Neural progenitor cell (in vitro differentiated cells): ENCODE data around the gene RRM1. TPM values are rescaled to one million over a fixed set of nuclear protein-coding genes. Genes with fewer than 3 reads are reported as not detected.
A peak's percentile ranks its signal among the peaks of the same experiment; 100 is the strongest.
"Not testable (repeated sequence)": the region's sequence is repeated elsewhere in the genome, so short reads cannot be mapped to it uniquely, and the experiment has no call there.

Source experiments
- DNase-seq: peaks from one replicate; pipeline ENCODE4 v3.0.0-alpha.2; 2016; ENCODE audit warnings: low spot score
- H2AFZ ChIP-seq: fragments of 200-600 bp; sonication (generic); replicated peaks from 2 replicates; pipeline ENCODE4 v1.6.1; 2016; ENCODE audit warnings: antibody characterized with exemption
- H3F3A ChIP-seq: fragments of 200-600 bp; sonication (generic); 2 replicates; pipeline ENCODE4 v1.6.1; 2016; ENCODE audit warnings: antibody characterized with exemption, low read depth
- H3K27ac ChIP-seq: fragments of 200-600 bp; sonication (generic); 2 replicates; pipeline ENCODE4 v1.5.1; 2016; ENCODE audit warnings: mild to moderate bottlenecking
- H3K27me3 ChIP-seq: fragments of 200-600 bp; sonication (generic); 2 replicates; pipeline ENCODE4 v1.6.1; 2016; ENCODE audit warnings: mild to moderate bottlenecking, moderate library complexity
- H3K36me3 ChIP-seq: fragments of 200-600 bp; sonication (generic); 2 replicates; pipeline ENCODE4 v1.5.1; 2016
- H3K4me1 ChIP-seq: fragments of 200-600 bp; sonication (generic); 2 replicates; pipeline ENCODE4 v1.6.1; 2016; ENCODE audit warnings: mixed run types
- H3K4me2 ChIP-seq: fragments of 200-600 bp; sonication (generic); 2 replicates; pipeline ENCODE4 v1.6.1; 2016
- H3K4me3 ChIP-seq: fragments of 200-600 bp; sonication (generic); 2 replicates; pipeline ENCODE4 v1.5.1; 2016
- H3K79me2 ChIP-seq: fragments of 200-600 bp; sonication (generic); 2 replicates; pipeline ENCODE4 v1.6.1; 2016; ENCODE audit warnings: low read depth
- H3K9ac ChIP-seq: fragments of 200-600 bp; sonication (generic); 2 replicates; pipeline ENCODE4 v1.6.1; 2016
- H3K9me3 ChIP-seq: fragments of 200-600 bp; sonication (generic); 2 replicates; pipeline ENCODE4 v1.5.1; 2016; ENCODE audit warnings: low read depth
- H4K20me1 ChIP-seq: fragments of 200-600 bp; sonication (generic); 2 replicates; pipeline ENCODE4 v1.6.1; 2016; ENCODE audit warnings: low read depth
- H3K27ac Mint-ChIP-seq: 3 replicates; pipeline ENCODE4 v1.8.0; 2021; ENCODE audit warnings: mixed read lengths
- H3K27me3 Mint-ChIP-seq: 2 replicates; pipeline ENCODE4 v1.8.0; 2022; ENCODE audit warnings: low read depth, mild to moderate bottlenecking, inconsistent platforms, moderate library complexity, mixed read lengths; ENCODE audit not compliant: insufficient read depth
- H3K36me3 Mint-ChIP-seq: 3 replicates; pipeline ENCODE4 v1.8.0; 2021; ENCODE audit warnings: mixed read lengths
- H3K4me1 Mint-ChIP-seq: 3 replicates; pipeline ENCODE4 v1.8.0; 2021; ENCODE audit warnings: mixed read lengths
- H3K4me3 Mint-ChIP-seq: 3 replicates; pipeline ENCODE4 v1.8.0; 2021; ENCODE audit warnings: mild to moderate bottlenecking, moderate library complexity, mixed read lengths
- H3K9me3 Mint-ChIP-seq: 3 replicates; pipeline ENCODE4 v1.8.0; 2020; ENCODE audit warnings: mixed read lengths
- EZH2 ChIP-seq: fragments of 200-600 bp; sonication (generic); IDR thresholded peaks from 2 replicates; pipeline ENCODE4 v1.6.1; 2017; ENCODE audit warnings: antibody characterized with exemption, mild to moderate bottlenecking, moderate library complexity
- EZH2phosphoT487 ChIP-seq: fragments of 200-600 bp; sonication (generic); IDR thresholded peaks from 2 replicates; pipeline ENCODE4 v1.6.1; 2017; ENCODE audit warnings: antibody characterized with exemption
- total RNA-seq: library from RNA; depleted of rRNA; stranded (reverse); fragments of >200 nt; gene quantifications from 2 replicates; pipeline ENCODE4 v1.2.3, GENCODE V29; 2015; ENCODE audit warnings: low replicate concordance
- TF ChIP-seq, protein P1 (sequence below): fragments of 200-600 bp; sonication (generic); IDR thresholded peaks from 2 replicates; pipeline ENCODE4 v1.5.1; 2017; ENCODE audit warnings: antibody characterized with exemption, mild to moderate bottlenecking

Gene RRM1
- total RNA-seq, 1 donor from 2014 or later, result 264 TPM

DNA sequence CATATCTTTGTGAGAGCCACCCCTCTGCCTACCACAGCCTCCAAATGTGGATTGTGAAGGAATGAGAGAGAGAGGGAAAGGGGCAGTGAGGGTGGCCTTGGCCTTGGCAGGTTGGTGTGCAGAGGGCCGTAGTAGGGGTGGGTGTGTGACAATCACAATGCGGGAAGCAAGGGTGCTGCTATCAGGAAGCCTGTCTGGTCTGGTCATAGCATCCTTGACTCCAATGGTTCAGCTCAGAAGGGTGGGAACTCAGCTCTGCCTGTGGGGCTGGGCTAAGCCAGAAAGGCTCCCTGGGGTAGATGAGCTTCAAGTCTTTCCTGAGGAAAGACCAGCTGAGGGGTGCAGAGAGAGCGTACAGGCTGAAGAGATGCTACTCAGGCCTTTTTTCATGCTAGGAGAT is 72.7 kb downstream of the RRM1 start:
- no peaks in the 10 kb centered on the region for H3K36me3 ChIP-seq
- H3K27me3 Mint-ChIP-seq, result peaks cover 7% of the 10 kb centered on the region

GRCh38 chr11:4167758-4168157 is 73.2 kb downstream of the RRM1 start:
- Mint-ChIP-seq H3K27ac (no peak overlapping the region), H3K4me3 (no peak overlapping the region), H3K27me3 (peaks cover 7% of the 10 kb centered on the region), H3K4me1 (peaks cover 7% of the 10 kb centered on the region), H3K9me3 (peaks cover 7% of the 10 kb centered on the region), H3K36me3 (no peaks in the 10 kb centered on the region)
- no peak overlapping the region for H3K27ac ChIP-seq
- no peaks in the 10 kb centered on the region for H3K9me3 ChIP-seq
- no peak overlapping the region for H3K4me3 ChIP-seq
- no peak for DNase-seq
- TF ChIP-seq, protein P1, sequence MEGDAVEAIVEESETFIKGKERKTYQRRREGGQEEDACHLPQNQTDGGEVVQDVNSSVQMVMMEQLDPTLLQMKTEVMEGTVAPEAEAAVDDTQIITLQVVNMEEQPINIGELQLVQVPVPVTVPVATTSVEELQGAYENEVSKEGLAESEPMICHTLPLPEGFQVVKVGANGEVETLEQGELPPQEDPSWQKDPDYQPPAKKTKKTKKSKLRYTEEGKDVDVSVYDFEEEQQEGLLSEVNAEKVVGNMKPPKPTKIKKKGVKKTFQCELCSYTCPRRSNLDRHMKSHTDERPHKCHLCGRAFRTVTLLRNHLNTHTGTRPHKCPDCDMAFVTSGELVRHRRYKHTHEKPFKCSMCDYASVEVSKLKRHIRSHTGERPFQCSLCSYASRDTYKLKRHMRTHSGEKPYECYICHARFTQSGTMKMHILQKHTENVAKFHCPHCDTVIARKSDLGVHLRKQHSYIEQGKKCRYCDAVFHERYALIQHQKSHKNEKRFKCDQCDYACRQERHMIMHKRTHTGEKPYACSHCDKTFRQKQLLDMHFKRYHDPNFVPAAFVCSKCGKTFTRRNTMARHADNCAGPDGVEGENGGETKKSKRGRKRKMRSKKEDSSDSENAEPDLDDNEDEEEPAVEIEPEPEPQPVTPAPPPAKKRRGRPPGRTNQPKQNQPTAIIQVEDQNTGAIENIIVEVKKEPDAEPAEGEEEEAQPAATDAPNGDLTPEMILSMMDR, result no peak
- TF ChIP-seq EZH2phosphoT487 (no peak), EZH2 (no peak)
- H3K27me3 ChIP-seq, result peaks cover 33% of the 10 kb centered on the region
- H3K79me2 ChIP-seq, result no peaks in the 10 kb centered on the region
- no peaks in the 10 kb centered on the region for H3F3A ChIP-seq
- no peaks in the 10 kb centered on the region for H3K4me1 ChIP-seq
- H3K4me2 ChIP-seq, result no peak overlapping the region
- H3K36me3 ChIP-seq, result no peaks in the 10 kb centered on the region
- no peak overlapping the region for H3K9ac ChIP-seq
- H4K20me1 ChIP-seq, result no peaks in the 10 kb centered on the region
- no peak overlapping the region for H2AFZ ChIP-seq

More for the DNA sequence above, 72.7 kb downstream of the RRM1 start:
- Histone ChIP-seq H3K27me3 (peaks cover 34% of the 10 kb centered on the region), H3K27ac (no peak overlapping the region), H3F3A (no peaks in the 10 kb centered on the region), H3K9ac (no peak overlapping the region), H3K79me2 (no peaks in the 10 kb centered on the region), H3K4me1 (no peaks in the 10 kb centered on the region), H3K4me2 (no peak overlapping the region), H3K4me3 (no peak overlapping the region), H2AFZ (no peak overlapping the region), H3K9me3 (no peaks in the 10 kb centered on the region), H4K20me1 (no peaks in the 10 kb centered on the region)
- DNase-seq, result no peak
- Mint-ChIP-seq H3K36me3 (no peaks in the 10 kb centered on the region), H3K27ac (no peak overlapping the region), H3K9me3 (peaks cover 7% of the 10 kb centered on the region), H3K4me3 (no peak overlapping the region), H3K4me1 (peaks cover 7% of the 10 kb centered on the region)
- no peak for TF ChIP-seq EZH2
- TF ChIP-seq EZH2phosphoT487, result no peak
- TF ChIP-seq, protein P1, result no peak

- not testable (repeated sequence) for H3K27me3 ChIP-seq, H3K36me3 ChIP-seq, H3K36me3 Mint-ChIP-seq, H3K9ac ChIP-seq, H3F3A ChIP-seq, H3K4me1 Mint-ChIP-seq, H3K79me2 ChIP-seq, H3K9me3 Mint-ChIP-seq, H3K27ac Mint-ChIP-seq, H3K27ac ChIP-seq, H4K20me1 ChIP-seq, H3K4me1 ChIP-seq, H3K27me3 Mint-ChIP-seq, H3K9me3 ChIP-seq
- H3K4me3 Mint-ChIP-seq, result peak overlapping the region; percentile 82
- peak overlapping the region; percentile 41 for H2AFZ ChIP-seq
- peak; percentile 51 for DNase-seq
- peak overlapping the region; percentile 64 for H3K4me2 ChIP-seq
- H3K4me3 ChIP-seq, result peak overlapping the region; percentile 49
These were observed 81.2 kb downstream of the RRM1 start for GRCh38 chr11:4175620-4176350.

DNA sequence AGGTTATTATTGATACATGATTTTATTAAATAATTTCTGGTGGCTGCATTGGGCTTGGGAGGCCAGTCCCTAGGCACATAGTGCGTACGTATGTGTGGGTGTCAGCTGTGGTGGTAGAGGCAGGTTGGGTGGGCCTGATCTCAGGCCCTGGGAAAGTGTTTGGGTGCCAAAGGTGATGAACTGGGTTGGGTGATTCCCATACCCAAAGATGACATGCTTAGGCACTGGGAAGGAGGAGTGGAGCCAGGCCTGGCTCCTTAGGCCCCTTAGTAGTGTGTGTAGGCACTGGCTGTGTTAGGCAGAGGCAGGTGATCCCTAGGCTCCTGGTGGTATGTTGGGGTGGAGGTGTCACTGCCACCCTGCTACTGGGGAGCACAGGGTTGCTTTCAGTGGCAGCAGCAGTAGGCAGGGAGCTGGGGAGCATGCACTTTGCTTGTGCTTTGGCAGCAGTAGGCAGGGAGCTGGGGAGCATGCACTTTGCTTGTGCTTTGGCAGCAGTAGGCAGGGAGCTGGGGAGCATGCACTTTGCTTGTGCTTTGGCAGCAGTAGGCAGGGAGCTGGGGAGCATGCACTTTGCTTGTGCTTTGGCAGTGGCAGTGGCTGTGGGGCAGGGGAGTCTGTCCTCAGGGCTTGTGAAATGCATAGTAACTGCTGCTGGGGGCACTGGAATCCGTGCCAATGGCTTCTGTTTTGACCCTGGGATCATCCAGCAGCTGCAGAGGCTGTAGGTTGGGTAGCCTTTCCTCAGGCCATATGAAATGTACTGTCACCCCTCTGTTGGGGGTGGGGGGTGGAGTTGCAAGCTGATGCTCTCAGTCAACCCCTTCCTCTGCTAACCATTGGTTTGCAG is 84.4 kb downstream of the RRM1 start:
- Histone ChIP-seq H3K4me2 (no peak overlapping the region), H3K4me1 (no peaks in the 10 kb centered on the region), H2AFZ (no peak overlapping the region), H3F3A (no peaks in the 10 kb centered on the region), H4K20me1 (no peaks in the 10 kb centered on the region), H3K27me3 (no peaks in the 10 kb centered on the region), H3K4me3 (no peak overlapping the region), H3K27ac (no peak overlapping the region), H3K79me2 (no peaks in the 10 kb centered on the region), H3K9me3 (no peaks in the 10 kb centered on the region), H3K36me3 (no peaks in the 10 kb centered on the region), H3K9ac (no peak overlapping the region)
- DNase-seq, result no peak
- Mint-ChIP-seq H3K27me3 (no peaks in the 10 kb centered on the region), H3K36me3 (no peaks in the 10 kb centered on the region), H3K4me3 (no peak overlapping the region), H3K9me3 (peaks cover 4% of the 10 kb centered on the region), H3K27ac (no peak overlapping the region), H3K4me1 (no peaks in the 10 kb centered on the region)
- TF ChIP-seq EZH2phosphoT487, result no peak
- TF ChIP-seq EZH2, result no peak
- TF ChIP-seq, protein P1, result no peak
